Panc1 (cell line): Measurements from ENCODE around the gene ATP11A. TPM values are rescaled to one million over a fixed set of nuclear protein-coding genes. Genes with fewer than 3 reads are reported as not detected.

ENCODE experiments used
- ATAC-seq: fragments of 200-7000 bp; cut with Tn5 transposase; 2 replicates; pipeline ENCODE4 v1.9.1; 2020; ENCODE audit warnings: mild to moderate bottlenecking, moderate library complexity
- BruUV-seq: library from RNA; stranded (reverse); fragments of 400-500 nt; replicated peaks from 2 replicates; lab custom pipeline; 2021; lab: Mats Ljungman, UMichigan
- CTCF ChIA-PET: fragments of 300-600 bp; sonication (Branson Sonifier 250); formaldehyde crosslinking; loops from one replicate; lab custom pipeline; 2022; ENCODE audit warnings: antibody characterized with exemption; lab: Charles Lee
- POLR2A ChIA-PET: fragments of 300-600 bp; sonication (Branson Sonifier 250); formaldehyde crosslinking; loops from one replicate; lab custom pipeline; 2022; ENCODE audit warnings: antibody characterized with exemption; lab: Charles Lee
- DNase-seq: peaks from one replicate; pipeline ENCODE4 v3.0.0-alpha.2; 2010; ENCODE audit warnings: low read depth, low spot score
- H3K27ac ChIP-seq: 2 replicates; pipeline ENCODE4 v1.5.1; 2011; ENCODE audit warnings: mild to moderate bottlenecking, low read length, inconsistent platforms
- H3K27me3 ChIP-seq: fragments of 200-500 bp; sonication (Bioruptor generic); 2 replicates; pipeline ENCODE4 v1.6.0; 2014; ENCODE audit warnings: low read length, inconsistent platforms; ENCODE audit not compliant: control insufficient read depth, insufficient read depth
- H3K36me3 ChIP-seq: fragments of 200-500 bp; sonication (Bioruptor generic); 2 replicates; pipeline ENCODE4 v1.5.1; 2014; ENCODE audit warnings: inconsistent platforms, mild to moderate bottlenecking, low read length, moderate library complexity; ENCODE audit not compliant: control insufficient read depth, insufficient read depth
- H3K4me1 ChIP-seq: 2 replicates; pipeline ENCODE4 v1.5.1; 2011; ENCODE audit warnings: inconsistent platforms, mild to moderate bottlenecking, low read length, moderate library complexity; ENCODE audit not compliant: control insufficient read depth, insufficient read depth
- H3K4me3 ChIP-seq, 2 experiments: 2 replicates each; pipeline ENCODE4 v1.5.1; 2011 to 2012; ENCODE audit warnings: low read depth in 2 of 2, low read length in 2 of 2, mild to moderate bottlenecking in 2 of 2, inconsistent platforms in 1 of 2, moderate library complexity in 1 of 2
- H3K9me3 ChIP-seq: fragments of 200-500 bp; sonication (Bioruptor generic); 2 replicates; pipeline ENCODE4 v1.5.1; 2014; ENCODE audit warnings: low read depth, mild to moderate bottlenecking, inconsistent platforms, low read length, moderate library complexity; ENCODE audit not compliant: control insufficient read depth, insufficient read depth
- POLR2AphosphoS5 ChIP-seq: IDR thresholded peaks from 2 replicates; pipeline ENCODE4 v1.6.1; 2012; ENCODE audit warnings: mild to moderate bottlenecking, low read depth, low read length, moderate library complexity
- SIN3A ChIP-seq: IDR thresholded peaks from 2 replicates; pipeline ENCODE4 v1.6.1; 2012; ENCODE audit warnings: low read depth, mild to moderate bottlenecking, low read length, moderate library complexity, borderline replicate concordance; ENCODE audit not compliant: insufficient read depth
- TCF7L2 ChIP-seq: IDR thresholded peaks from 2 replicates; pipeline ENCODE4 v1.6.1; 2011; ENCODE audit warnings: mild to moderate bottlenecking, low read depth, low read length, inconsistent platforms
- in situ Hi-C: cut with HindIII; loops from 2 replicates; pipeline ENCODE4 v1.10.0; 2016; ENCODE audit warnings: low sequenced_read_pairs, low pct_unique_long_range_greater_than_20kb
- intact Hi-C: fragments of 100-400 bp; cut with micrococcal nuclease; formaldehyde crosslinking; loops from one replicate; pipeline ENCODE4 v1.10.0; 2022; ENCODE audit not compliant: unreplicated experiment
- total RNA-seq: library from RNA; stranded (reverse); gene quantifications from one replicate; pipeline ENCODE4 v1.2.1, GENCODE V29; 2021; ENCODE audit not compliant: unreplicated experiment
- TF ChIP-seq, protein P1 (sequence below), 2 experiments: IDR thresholded peaks; 2 replicates each; pipeline ENCODE4 v1.6.1; 2011 to 2012; ENCODE audit warnings: low read depth in 2 of 2, control low read depth in 1 of 2, low read length in 1 of 2, mild to moderate bottlenecking in 1 of 2, moderate library complexity in 1 of 2; ENCODE audit not compliant: insufficient read depth in 1 of 2
- TF ChIP-seq, protein P2 (sequence below): fragments of 450-650 bp; IDR thresholded peaks from 2 replicates; pipeline ENCODE4 v1.5.1; 2017; ENCODE audit warnings: mild to moderate bottlenecking

The ATP11A gene
- total RNA-seq, 1 experiment from 2014 or later: 85.8 TPM

DNA sequence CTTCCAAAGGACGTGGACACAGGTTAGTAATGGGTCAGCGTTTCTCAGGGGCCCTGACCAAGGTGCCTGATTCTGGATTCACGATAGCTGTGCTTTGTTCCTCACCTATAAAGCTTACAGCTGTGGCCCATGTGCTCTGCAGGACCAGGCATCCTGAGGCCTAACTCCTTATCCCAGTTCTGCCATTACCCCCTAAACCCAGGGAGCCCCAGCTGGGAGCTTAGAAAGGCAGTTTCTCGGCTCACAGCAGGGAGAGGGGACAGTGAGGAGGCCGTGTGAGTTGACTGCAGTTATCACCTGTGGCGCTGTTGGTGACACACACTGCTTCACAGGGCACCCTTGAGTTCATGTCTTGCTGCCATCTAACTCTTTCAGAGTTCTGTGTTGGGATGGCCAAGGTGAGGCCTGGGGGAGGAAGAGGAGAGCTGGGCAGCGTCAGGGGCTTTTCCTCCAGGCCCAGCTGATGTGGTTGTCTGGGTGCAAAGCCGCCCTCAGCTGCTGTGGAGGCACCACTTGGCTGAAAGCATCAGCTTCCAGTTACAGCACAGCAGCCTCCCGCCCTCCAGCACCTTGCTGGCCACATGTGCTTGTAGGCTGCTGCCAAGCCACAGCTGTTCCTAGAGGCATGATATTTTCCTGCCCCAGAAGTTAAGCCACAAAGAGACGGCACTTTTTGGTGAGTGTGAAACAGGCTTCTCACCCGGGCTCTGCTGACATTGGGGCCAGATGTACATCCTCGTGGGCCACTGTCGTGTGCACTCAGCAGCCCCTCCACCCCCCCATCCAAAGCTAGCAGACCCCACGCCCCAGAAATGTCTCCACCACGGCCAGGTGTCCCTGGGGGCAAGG is 179.6 kb downstream of the ATP11A start:
- H3K4me1 ChIP-seq: no peaks in the 10 kb centered on the region
- no TSS peak for BruUV-seq
- TF ChIP-seq SIN3A: no peak
- TF ChIP-seq, protein P1, sequence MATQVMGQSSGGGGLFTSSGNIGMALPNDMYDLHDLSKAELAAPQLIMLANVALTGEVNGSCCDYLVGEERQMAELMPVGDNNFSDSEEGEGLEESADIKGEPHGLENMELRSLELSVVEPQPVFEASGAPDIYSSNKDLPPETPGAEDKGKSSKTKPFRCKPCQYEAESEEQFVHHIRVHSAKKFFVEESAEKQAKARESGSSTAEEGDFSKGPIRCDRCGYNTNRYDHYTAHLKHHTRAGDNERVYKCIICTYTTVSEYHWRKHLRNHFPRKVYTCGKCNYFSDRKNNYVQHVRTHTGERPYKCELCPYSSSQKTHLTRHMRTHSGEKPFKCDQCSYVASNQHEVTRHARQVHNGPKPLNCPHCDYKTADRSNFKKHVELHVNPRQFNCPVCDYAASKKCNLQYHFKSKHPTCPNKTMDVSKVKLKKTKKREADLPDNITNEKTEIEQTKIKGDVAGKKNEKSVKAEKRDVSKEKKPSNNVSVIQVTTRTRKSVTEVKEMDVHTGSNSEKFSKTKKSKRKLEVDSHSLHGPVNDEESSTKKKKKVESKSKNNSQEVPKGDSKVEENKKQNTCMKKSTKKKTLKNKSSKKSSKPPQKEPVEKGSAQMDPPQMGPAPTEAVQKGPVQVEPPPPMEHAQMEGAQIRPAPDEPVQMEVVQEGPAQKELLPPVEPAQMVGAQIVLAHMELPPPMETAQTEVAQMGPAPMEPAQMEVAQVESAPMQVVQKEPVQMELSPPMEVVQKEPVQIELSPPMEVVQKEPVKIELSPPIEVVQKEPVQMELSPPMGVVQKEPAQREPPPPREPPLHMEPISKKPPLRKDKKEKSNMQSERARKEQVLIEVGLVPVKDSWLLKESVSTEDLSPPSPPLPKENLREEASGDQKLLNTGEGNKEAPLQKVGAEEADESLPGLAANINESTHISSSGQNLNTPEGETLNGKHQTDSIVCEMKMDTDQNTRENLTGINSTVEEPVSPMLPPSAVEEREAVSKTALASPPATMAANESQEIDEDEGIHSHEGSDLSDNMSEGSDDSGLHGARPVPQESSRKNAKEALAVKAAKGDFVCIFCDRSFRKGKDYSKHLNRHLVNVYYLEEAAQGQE (IDR thresholded peaks at IDR 0.05; ENCODE audit: insufficient read depth in 1 of 2, low read depth in 2 of 2, low read length in 1 of 2): no peak
- no peak for TF ChIP-seq POLR2AphosphoS5
- TF ChIP-seq, protein P2, sequence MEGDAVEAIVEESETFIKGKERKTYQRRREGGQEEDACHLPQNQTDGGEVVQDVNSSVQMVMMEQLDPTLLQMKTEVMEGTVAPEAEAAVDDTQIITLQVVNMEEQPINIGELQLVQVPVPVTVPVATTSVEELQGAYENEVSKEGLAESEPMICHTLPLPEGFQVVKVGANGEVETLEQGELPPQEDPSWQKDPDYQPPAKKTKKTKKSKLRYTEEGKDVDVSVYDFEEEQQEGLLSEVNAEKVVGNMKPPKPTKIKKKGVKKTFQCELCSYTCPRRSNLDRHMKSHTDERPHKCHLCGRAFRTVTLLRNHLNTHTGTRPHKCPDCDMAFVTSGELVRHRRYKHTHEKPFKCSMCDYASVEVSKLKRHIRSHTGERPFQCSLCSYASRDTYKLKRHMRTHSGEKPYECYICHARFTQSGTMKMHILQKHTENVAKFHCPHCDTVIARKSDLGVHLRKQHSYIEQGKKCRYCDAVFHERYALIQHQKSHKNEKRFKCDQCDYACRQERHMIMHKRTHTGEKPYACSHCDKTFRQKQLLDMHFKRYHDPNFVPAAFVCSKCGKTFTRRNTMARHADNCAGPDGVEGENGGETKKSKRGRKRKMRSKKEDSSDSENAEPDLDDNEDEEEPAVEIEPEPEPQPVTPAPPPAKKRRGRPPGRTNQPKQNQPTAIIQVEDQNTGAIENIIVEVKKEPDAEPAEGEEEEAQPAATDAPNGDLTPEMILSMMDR: no peak
- no peak for TF ChIP-seq TCF7L2
- peaks cover 2% of the 10 kb centered on the region; the same call in 1 of the 2 replicates for H3K36me3 ChIP-seq
- intact Hi-C loops (loop anchor here (10.0 kb wide), 1 partner anchor 225 kb away; no protein-coding TSS in a partner anchor), in situ Hi-C loops (no loop called here)
- H3K27me3 ChIP-seq: no peaks in the 10 kb centered on the region
- CTCF ChIA-PET: no interaction called here
- POLR2A ChIA-PET: no interaction called here
- DNase-seq: no peak
- H3K9me3 ChIP-seq: no peaks in the 10 kb centered on the region
- no peak overlapping the region for H3K27ac ChIP-seq
- ATAC-seq: no peak
- H3K4me3 ChIP-seq: no peak overlapping the region

DNA sequence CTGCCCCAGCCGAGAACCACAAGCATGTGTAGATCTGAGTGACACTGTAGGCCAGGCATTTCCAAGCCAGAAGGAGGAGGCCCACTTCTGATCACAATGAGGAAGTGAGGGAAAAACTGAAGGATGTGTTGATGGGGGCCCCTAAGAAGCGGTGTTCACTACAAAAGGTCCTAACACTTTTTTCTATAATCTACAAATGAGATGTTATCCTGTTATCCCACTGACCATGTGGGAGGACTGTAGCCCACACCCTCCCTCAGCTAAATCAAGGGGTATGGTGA is 180.2 kb downstream of the ATP11A start:
- Histone ChIP-seq H3K9me3 (no peaks in the 10 kb centered on the region), H3K27me3 (no peaks in the 10 kb centered on the region), H3K36me3 (peaks cover 2% of the 10 kb centered on the region; the same call in 1 of the 2 replicates), H3K27ac (no peak overlapping the region), H3K4me3 (no peak overlapping the region), H3K4me1 (no peaks in the 10 kb centered on the region)
- no peak for DNase-seq
- POLR2A ChIA-PET: no interaction called here
- CTCF ChIA-PET: no interaction called here
- in situ Hi-C loops: no loop called here
- TF ChIP-seq POLR2AphosphoS5 (no peak), TCF7L2 (no peak), SIN3A (no peak)
- TF ChIP-seq, protein P1 (IDR thresholded peaks at IDR 0.05; ENCODE audit: insufficient read depth in 1 of 2, low read depth in 2 of 2, low read length in 1 of 2): no peak
- TF ChIP-seq, protein P2: no peak
- BruUV-seq: no TSS peak
- intact Hi-C loops: loop anchor here (10.0 kb wide), 1 partner anchor 225 kb away; no protein-coding TSS in a partner anchor
- ATAC-seq: no peak
